Activated CD4-positive, alpha-beta T cell treated with anti-CD3 and anti-CD28 coated beads for 1 hour (primary cell): ENCODE measurements around the gene SETD3.
"Not testable (repeated sequence)": the region's sequence is repeated elsewhere in the genome, so short reads cannot be mapped to it uniquely, and the experiment has no call there.

Experiments
- DNase-seq: peaks from one replicate; pipeline ENCODE4 v3.0.0-alpha.2; 2020

The SETD3 gene

GRCh38 chr14:99354166-99354875 is 126.3 kb downstream of the SETD3 start:
- DNase-seq: no peak

GRCh38 chr14:99352688-99353280 is 127.9 kb downstream of the SETD3 start:
- no peak for DNase-seq

DNA sequence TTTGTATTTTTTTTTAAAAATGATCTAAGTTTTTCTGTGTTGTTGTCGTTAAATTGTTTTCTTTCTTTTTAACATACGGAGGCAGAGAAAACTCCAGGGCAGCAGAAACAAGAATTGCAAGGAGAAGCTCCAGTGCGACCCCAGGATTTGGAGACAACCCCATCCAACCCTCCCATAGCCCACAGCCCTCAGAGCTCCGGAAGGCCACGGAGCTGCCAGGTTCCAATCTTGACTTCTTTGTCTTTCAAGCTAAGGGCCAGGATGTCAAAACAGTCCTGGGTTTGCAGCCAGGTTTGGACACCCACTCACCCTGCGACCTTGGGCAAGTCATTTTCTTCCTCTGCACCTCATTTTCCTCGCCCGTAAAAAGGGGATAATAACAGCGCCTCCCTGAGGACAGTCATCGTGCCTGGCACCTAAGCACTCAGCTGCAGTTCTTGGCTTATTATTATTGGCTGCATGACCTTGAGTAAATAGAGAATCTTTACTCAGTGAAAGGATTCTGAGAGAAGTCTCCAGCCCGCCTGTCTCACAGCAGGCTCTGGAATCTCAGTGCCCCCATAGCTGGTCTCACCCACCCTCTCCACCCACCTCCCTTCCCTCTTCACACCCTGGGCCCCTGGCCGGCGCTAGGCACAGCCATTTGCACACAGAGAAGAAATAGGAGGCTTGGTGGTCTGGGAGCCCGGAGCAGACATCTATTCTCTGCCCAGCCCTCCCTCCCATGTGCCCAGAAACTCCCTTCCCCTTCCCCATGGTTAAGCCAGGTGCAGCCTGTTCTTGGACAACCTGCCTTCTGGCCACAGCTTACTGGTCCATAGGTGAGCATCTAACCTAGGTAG is 129.3 kb downstream of the SETD3 start:
- DNase-seq: no peak

DNA sequence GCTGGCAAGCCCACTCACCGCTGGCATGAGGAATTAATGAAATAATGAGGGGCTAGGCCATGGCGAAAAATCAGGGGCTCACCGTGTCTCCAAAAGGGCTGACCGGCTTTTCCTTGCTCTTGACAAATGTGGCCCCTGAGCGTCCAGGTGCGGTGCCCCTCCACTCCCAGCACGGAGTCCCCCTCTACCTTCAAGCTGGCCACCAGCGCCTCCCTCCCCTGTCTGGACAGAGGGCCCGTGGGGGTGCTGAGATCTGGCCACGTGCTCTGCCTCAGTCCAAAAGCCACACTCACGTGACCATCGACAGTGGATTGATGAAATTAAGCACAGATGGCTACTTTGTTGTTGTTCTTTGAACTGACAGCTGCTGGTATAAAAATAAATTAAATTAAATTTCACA is 129.9 kb downstream of the SETD3 start:
- DNase-seq: no peak

- DNase-seq: no peak
These were observed 130.8 kb downstream of the SETD3 start for GRCh38 chr14:99349721-99350495.

- DNase-seq: no peak
These were observed 131.6 kb downstream of the SETD3 start for GRCh38 chr14:99348816-99349614.

GRCh38 chr14:99348231-99348630 is 132.4 kb downstream of the SETD3 start:
- not testable (repeated sequence) for DNase-seq
